ENCODE results near the gene APLP2.

GRCh38 chr11:130043575-130043974 is 26.1 kb upstream of the APLP2 start:
- TF ChIP-seq CTCF (conservative IDR thresholded peaks at IDR 0.05; ENCODE audit: low read depth, low read length) (no peak), EZH2phosphoT487 (IDR thresholded peaks at IDR 0.05; ENCODE audit: borderline replicate concordance, low read length) (no peak), EZH2 (IDR thresholded peaks at IDR 0.05; ENCODE audit: low read length, unreplicated experiment) (no peak)
